Colon (tissue), 2 donors: ENCODE measurements around the gene DOCK9.

Experiments used
- FAIRE-seq: peaks from 2 replicates; lab custom pipeline; 2012; peaks lifted over from hg19 to GRCh38; lab: Jason Lieb, UNC
- donor health status: control.
- donor health status: control.

Gene DOCK9

DNA sequence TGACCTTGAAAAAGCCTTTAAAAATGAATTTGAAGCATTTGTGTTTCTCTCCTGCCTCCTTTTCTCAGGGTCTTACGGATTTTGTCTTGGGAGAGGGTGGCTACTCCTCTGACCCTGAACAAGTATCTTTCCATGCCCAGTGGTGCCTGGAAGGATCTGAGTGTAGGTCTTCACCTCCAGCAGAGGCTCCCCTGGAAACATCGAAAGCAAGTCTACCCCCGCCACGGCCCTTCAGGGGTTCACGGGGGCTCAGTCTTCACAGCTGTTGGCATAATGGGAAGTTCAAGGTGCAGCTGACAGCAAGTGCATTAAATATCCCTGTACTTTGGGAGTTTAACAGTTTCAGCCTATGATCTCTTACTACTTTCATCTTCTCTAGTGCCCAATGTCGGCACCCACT lies 182.6 kb downstream of the DOCK9 start:
- no peak for FAIRE-seq

DNA sequence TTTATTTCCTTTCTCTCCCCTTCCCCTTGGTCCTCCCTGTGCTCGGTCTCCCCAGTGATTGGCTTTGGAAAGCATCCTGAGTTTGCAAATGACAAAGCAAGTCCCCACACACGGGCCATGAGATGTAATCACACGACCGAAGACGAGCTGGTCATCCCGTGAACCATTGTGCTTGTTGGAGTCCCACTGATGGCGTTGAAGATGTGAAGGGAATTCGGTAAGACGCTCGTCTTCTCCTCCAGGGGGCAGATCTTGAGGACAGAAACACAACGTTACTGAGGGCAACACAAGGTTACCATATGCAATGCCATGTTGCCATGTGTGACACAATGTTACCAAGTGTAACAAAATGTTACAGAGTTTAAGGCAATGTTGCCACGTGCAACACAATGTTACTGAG lies 183.4 kb downstream of the DOCK9 start:
- no peak for FAIRE-seq

DNA sequence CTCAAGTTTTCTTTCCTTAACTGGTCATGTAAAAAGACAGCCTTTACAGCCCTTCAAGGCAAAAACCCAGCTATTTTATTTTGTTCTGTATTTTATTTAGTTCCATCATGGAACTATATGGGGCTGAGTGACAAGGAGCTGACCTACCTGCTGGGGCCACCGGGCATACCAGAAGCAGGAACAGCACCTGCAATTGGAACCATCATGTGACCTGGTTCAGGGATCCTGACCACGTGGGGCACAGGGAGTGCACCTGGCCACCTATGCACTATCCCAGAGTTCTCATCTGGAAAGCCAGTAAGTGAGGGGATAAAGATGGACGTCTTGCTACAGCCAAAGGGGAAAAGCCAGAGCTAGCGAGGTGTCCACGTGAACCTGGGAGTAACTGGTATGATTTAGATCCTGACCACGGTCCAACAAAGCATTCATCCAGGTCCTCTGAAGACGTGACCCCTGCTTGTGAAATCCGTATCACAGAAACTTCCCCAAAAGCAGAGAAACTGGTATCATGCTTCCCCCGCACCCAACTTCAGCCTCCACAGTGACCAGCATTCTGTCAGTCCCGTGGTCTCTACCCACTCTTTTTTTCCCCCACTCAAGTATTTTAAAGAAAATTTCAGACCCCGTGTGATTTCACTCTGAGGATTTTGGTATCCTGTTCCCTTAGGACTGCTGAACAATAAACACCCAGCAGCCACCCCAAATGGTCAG lies 184.9 kb downstream of the DOCK9 start:
- FAIRE-seq: no peak

DNA sequence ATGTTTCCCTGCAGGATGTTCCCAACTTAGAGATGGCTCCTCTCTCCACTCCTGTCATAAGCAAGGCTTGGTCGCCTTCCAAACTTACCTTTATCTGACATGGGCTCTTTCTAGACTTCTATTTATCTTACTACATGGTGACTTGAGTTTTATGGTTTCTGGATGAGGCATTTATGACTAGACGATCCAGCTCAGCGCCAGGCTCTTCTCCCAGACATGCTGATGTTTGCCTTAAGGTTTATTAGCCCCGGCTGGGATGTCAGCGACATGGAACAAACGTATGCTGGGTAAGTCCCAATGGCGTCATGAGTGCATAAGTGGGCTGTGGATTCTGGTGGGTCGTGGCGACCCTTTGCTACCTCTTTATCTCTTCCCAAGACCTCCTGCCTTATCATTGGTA lies 185.5 kb downstream of the DOCK9 start:
- FAIRE-seq: no peak

GRCh38 chr13:98791611-98792010 lies 186.3 kb downstream of the DOCK9 start:
- no peak for FAIRE-seq

DNA sequence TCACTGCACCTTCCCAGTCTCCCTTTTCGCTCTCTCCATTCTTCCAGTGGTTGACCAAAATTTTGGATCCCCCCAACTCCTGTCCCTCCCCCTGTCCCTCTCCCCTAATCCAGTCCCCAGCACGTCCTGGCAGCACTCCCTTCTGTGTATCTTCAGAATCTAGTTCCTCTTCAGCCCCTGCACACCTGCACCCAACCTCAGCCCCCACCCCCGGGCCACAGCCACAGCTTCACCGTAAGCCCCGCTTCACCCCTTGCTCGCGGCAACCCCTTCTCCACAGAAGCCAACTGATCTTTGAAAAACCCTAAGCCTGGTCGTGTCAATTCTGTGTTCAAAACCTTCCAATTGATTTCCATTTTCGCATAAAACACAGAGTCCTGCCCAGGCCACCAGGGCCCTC lies 189.9 kb downstream of the DOCK9 start:
- FAIRE-seq: no peak

- no peak for FAIRE-seq
Measured at GRCh38 chr13:98787173-98787572, 190.7 kb downstream of the DOCK9 start.

DNA sequence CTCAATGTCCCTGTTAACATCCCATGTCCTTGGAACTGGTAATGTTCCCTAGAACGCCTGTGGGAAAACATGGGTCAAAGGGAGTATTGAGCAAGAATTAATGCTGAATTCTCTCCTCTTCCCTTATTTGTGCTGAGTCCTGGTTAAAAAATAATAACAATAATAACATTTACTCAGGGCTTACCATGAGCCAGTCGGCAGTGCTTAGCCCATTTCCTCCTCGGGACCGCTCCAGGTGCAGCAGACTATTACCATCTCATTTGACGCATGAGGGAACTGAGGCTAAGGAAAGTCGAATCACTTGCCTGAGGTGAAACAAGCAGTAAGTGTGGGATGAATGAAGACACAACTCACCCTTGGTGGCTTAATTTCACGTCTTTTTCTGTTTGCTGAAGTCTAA lies 191.8 kb downstream of the DOCK9 start:
- no peak for FAIRE-seq

- FAIRE-seq: no peak
Measured at GRCh38 chr13:98785405-98785804, 192.5 kb downstream of the DOCK9 start.

DNA sequence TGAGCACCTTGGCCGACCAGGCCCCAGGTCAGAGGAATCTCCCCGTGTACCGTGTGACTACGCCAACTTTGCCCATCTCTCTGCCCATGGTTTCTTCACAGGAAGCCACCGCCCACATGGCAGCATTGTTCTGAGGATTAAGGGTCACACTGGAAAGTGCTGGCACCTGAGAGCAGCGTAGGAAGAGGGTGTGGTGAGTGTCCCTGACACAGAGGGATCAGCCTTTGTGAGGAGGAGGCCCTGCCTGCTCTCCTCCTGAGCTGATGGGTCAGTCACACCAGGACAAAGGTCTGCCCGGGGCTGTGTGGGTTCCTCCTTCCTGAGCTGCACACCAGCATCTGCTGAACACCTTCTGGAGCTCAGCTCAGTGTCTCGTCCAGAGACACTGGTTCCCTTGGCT lies 193.2 kb downstream of the DOCK9 start:
- no peak for FAIRE-seq

GRCh38 chr13:98783856-98784478 lies 193.9 kb downstream of the DOCK9 start:
- no peak for FAIRE-seq

GRCh38 chr13:98782654-98783053 lies 195.2 kb downstream of the DOCK9 start:
- no peak for FAIRE-seq

- FAIRE-seq: no peak
Measured at GRCh38 chr13:98781905-98782304, 196.0 kb downstream of the DOCK9 start.

DNA sequence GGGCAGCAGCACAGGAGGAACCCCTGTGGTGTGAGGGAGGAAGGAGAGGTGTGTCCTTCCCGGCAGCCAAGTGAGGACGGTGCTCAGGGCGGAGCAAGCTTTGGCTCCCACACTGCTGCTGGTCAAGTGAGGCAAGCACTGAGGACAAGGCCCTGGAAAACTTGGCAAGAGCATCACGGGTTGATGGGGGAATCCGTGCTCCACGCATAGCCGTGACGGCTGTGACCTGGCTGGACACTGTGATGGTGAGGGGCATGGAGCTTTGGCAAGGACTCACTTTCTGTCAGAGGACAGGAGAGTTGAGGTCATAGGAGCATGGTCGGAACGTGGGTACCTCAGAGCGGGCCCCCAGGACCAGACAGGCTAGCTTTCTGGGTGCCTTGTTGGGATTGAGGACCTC lies 196.4 kb downstream of the DOCK9 start:
- no peak for FAIRE-seq

DNA sequence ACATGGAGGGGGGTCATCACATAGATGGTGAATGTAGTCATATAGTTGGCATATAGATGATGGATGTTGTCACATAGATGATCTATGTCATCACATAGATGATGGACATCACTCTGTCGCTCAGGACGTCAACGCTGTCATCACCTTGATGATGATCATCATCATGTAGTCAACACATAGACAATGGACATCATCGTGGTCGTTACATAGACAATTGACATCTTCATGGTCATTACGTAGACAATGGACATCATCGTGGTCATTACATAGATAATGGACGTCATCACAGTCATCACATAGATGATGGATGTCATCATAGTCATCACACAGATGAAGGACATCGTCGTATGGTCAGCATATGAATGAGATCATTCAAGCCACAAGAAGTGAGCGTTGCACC lies 196.8 kb downstream of the DOCK9 start:
- no peak for FAIRE-seq

DNA sequence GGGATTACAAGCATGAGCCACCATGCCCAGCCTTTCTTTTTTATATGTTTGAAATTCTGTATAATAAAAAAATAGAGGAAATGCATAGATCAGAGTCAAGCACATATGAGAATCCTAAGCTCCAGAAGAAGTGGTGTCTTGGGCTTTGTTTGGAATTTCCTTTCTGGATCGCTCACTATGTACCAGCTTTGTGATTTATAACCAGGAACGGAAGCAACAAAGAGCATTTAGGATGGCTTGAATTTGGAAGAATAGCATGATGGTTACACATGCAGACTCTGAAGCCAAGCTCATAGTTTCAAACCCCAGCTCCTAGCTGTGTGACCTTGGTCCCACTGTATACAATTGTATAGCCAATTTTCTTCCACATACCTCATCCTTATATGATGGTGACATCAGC lies 197.4 kb downstream of the DOCK9 start:
- no peak for FAIRE-seq

- FAIRE-seq: no peak
Measured at GRCh38 chr13:98779695-98780094, 198.2 kb downstream of the DOCK9 start.

DNA sequence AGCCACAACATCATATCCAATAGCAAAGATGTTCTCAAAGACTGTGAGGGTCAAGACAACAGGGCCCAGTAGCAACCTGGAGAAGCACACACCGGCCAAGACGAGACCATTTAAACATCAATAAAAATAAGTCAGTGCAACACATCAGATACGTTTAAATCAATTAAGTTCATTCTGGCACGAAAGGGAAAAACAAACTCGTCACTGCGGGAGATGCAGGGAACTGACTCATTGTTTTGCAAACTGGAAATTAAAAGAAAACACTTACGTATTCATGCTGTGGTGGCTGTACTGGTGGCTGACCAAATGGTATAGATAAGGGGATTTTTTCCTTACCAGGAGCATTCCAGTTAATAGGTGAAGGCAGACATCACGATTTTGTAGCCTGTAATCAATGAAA lies 199.1 kb downstream of the DOCK9 start:
- FAIRE-seq: no peak

GRCh38 chr13:98776644-98777043 lies 201.2 kb downstream of the DOCK9 start:
- no peak for FAIRE-seq

DNA sequence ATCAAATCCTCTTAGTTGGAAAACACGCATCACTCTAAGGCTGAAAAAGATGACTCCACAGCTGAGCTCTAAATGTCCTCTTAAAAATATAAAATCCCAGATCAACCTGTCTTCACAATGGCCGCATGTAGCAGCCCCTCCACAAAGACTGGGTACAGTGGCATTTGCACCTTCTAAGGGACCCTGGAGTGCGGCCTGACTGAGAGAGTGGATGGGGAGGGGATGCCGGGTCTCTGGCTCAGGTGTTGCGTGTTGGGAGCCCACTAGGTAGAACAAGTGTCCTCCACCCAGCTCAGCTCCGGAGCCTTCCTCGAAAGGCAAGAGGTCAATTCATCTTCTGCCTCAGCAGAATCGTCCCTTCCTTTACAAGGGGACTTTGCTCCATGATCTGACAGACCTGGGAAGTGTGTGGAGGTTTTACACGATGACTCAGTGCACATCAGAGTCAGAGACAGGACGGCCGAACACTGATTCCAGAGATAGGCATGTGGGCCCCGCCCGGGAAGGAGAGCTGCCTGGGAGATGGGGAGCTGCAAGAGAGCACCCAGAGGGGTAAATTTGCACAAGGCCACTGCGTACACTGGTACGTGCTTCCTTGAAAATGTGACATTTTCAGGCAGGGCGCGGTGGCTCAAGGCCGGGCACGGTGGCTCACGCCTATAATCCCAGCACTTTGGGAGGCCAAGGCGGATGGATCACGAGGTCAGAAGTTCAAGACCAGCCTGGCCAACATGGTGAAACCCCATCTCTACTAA lies 201.8 kb downstream of the DOCK9 start:
- FAIRE-seq: no peak

- no peak for FAIRE-seq
Measured at GRCh38 chr13:98775386-98775785, 202.5 kb downstream of the DOCK9 start.

DNA sequence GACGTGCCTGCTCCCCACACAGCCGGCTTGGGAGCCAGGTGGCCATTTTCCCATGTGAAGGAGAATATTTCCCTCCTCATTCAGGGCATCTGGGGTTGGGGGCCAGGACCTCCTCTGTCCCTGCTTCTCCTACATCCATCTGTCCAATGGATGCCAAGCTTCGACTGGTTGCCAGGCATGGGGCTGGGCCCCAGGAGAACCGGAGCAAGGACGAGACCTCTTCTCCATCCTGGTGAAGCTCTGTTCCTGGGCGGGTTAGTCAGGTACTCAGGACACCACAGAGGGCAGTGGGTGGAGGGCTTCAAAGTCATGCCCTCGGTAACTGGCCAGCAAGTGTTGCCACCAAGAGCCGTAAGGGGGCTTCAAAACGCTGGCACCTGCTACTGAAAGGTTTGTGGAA lies 203.1 kb downstream of the DOCK9 start:
- no peak for FAIRE-seq

- FAIRE-seq: no peak
Measured at GRCh38 chr13:98773921-98774320, 203.9 kb downstream of the DOCK9 start.
